ENCODE data around the gene UBAP2L.

DNA sequence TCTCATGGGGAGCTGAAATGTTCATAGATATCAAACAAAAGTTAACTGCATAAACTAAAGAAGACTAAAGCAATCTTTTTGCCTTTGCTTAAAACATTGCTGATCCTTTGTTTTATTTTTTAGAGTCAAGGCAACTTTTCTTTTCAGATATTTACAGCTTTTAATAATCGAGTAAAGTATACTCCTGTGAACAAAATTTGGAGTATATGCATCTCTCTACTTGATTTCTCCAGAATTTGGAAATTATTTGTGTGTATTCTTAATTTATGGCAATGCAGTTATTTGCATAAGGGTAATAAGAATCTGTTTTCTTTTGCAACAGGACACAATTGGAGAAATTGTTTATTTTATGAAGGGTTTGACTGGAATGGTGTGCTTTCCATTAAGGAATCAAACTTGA lies 95.9 kb downstream of the UBAP2L start:
- TF ChIP-seq CTCF (IDR thresholded peaks at IDR 0.05) (no peak), EP300 (IDR thresholded peaks at IDR 0.05) (no peak)
